ENCODE measurements around the gene LSS.

DNA sequence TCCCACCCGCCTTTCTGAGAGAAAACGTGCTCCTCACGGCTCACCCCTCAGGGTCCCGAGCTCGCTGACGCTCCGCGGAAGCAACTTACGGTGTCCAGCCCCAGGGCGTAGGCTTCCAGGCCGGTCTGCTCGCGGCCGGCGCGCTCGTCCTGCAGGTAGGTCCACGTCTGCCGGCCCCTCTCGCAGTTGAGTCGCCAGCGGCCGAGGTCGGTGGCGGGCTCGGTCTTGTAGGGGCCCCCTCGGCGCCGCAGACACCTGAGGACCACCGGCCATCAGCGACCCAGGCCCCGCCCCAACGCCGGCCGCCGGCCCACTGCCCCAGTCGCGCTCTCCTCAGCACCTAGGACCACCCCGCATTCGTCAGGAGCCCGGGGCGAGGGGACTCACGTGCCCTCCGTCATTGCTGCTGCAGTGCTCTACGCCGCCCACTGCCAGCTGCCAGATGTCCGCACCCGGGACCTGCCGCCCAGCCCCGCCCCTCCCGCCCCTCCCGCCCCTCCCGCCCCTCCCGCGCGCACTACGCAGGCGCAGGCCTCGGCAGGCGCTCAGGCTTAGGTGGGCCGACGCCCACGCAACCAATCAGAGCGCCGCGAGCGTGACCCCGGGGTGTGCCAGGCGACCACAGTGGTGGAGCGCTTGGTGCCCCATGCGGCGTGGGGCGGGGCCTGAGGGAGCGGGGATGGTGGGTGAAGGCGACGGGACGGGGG lies at the start of gene LSS:
- TF ChIP-seq, protein P1, sequence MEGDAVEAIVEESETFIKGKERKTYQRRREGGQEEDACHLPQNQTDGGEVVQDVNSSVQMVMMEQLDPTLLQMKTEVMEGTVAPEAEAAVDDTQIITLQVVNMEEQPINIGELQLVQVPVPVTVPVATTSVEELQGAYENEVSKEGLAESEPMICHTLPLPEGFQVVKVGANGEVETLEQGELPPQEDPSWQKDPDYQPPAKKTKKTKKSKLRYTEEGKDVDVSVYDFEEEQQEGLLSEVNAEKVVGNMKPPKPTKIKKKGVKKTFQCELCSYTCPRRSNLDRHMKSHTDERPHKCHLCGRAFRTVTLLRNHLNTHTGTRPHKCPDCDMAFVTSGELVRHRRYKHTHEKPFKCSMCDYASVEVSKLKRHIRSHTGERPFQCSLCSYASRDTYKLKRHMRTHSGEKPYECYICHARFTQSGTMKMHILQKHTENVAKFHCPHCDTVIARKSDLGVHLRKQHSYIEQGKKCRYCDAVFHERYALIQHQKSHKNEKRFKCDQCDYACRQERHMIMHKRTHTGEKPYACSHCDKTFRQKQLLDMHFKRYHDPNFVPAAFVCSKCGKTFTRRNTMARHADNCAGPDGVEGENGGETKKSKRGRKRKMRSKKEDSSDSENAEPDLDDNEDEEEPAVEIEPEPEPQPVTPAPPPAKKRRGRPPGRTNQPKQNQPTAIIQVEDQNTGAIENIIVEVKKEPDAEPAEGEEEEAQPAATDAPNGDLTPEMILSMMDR (conservative IDR thresholded peaks at IDR 0.05), result no peak
- TF ChIP-seq ZFX (IDR thresholded peaks at IDR 0.05), result no peak
